K562 (cell line): ENCODE measurements around the gene CCR2. TPM values are rescaled to one million over a fixed set of nuclear protein-coding genes. Genes with fewer than 3 reads are reported as not detected.

Experiments used
- ATF3 ChIP-seq, 2 experiments: fragments of 450-650 bp in 1 of 2; sonication (generic) in 1 of 2; formaldehyde crosslinking in 1 of 2; IDR thresholded peaks in 1 of 2; conservative IDR thresholded peaks in 1 of 2; 2 replicates each; pipeline versions ENCODE4 v1.6.1 to v1.8.1; 2016 to 2023; ENCODE audit warnings: mild to moderate bottlenecking in 2 of 2, moderate library complexity in 2 of 2, inconsistent platforms in 1 of 2, missing genetic modification reagents in 1 of 2
- BRD4 ChIP-seq: fragments of 200-600 bp; sonication (generic); IDR thresholded peaks from 2 replicates; pipeline ENCODE4 v1.6.1; 2017; ENCODE audit warnings: inconsistent platforms
- C11orf30 ChIP-seq: fragments of 450-650 bp; IDR thresholded peaks from 2 replicates; pipeline ENCODE4 v1.6.1; 2016; ENCODE audit warnings: low read depth, mild to moderate bottlenecking
- CEBPB ChIP-seq: fragments of 450-650 bp; IDR thresholded peaks from 2 replicates; pipeline ENCODE4 v1.6.1; 2016; ENCODE audit warnings: missing genetic modification characterization, missing compliant biosample characterization
- COPS2 ChIP-seq: fragments of 450-650 bp; conservative IDR thresholded peaks from 2 replicates; pipeline ENCODE4 v1.6.1; 2016; ENCODE audit warnings: mild to moderate bottlenecking, moderate library complexity
- E2F5 ChIP-seq: sonication (generic); formaldehyde crosslinking; IDR thresholded peaks from 2 replicates; pipeline ENCODE4 v1.8.0; 2022; ENCODE audit warnings: mild to moderate bottlenecking, missing genetic modification reagents
- FOXK1 ChIP-seq: sonication (generic); formaldehyde crosslinking; IDR thresholded peaks from 2 replicates; pipeline ENCODE4 v1.8.0; 2022; ENCODE audit warnings: missing genetic modification reagents, mild to moderate bottlenecking, borderline replicate concordance
- FOXO4 ChIP-seq: fragments of 450-650 bp; formaldehyde crosslinking; IDR thresholded peaks from 2 replicates; pipeline ENCODE4 v1.4.0; 2020; ENCODE audit warnings: mild to moderate bottlenecking, moderate library complexity
- FUS ChIP-seq: fragments of 200-400 bp; formaldehyde crosslinking; optimal IDR thresholded peaks from 2 replicates; pipeline ENCODE3; 2017; ENCODE audit warnings: low read depth, low read length
- HBP1 ChIP-seq: fragments of 450-650 bp; formaldehyde crosslinking; IDR thresholded peaks from 2 replicates; pipeline ENCODE4 v1.4.0; 2022; ENCODE audit warnings: missing genetic modification characterization
- HDAC8 ChIP-seq: fragments of 450-650 bp; IDR thresholded peaks from 2 replicates; pipeline ENCODE4 v1.6.1; 2016; ENCODE audit warnings: mild to moderate bottlenecking, missing genetic modification characterization, moderate library complexity, missing compliant biosample characterization
- HNRNPH1 ChIP-seq: fragments of 200-400 bp; formaldehyde crosslinking; optimal IDR thresholded peaks from 2 replicates; pipeline ENCODE3; 2017; ENCODE audit warnings: low read depth, mild to moderate bottlenecking, low read length, moderate library complexity
- MAFG ChIP-seq: fragments of 450-650 bp; conservative IDR thresholded peaks from 2 replicates; pipeline ENCODE4 v1.6.1; 2016; ENCODE audit warnings: missing genetic modification characterization, missing compliant biosample characterization
- MCM2 ChIP-seq: fragments of 450-650 bp; IDR thresholded peaks from 2 replicates; pipeline ENCODE4 v1.6.1; 2017; ENCODE audit warnings: low read depth, mild to moderate bottlenecking
- NEUROD1 ChIP-seq: fragments of 150-350 bp; IDR thresholded peaks from 2 replicates; pipeline ENCODE4 v1.6.1; 2014; ENCODE audit warnings: borderline replicate concordance, low read length, low read depth; ENCODE audit not compliant: partially characterized antibody
- SNRNP70 ChIP-seq: fragments of 200-400 bp; formaldehyde crosslinking; optimal IDR thresholded peaks from 2 replicates; pipeline ENCODE3; 2017; ENCODE audit warnings: low read depth, low read length
- TCF7L2 ChIP-seq: fragments of 150-350 bp; IDR thresholded peaks from 2 replicates; pipeline ENCODE4 v1.6.1; 2016; ENCODE audit warnings: low read depth, mild to moderate bottlenecking, low read length, moderate library complexity
- ZBTB12 ChIP-seq: fragments of 250-450 bp; sonication (Bioruptor Pico); IDR thresholded peaks from 2 replicates; pipeline ENCODE4 v1.4.0; 2020
- ZEB2 ChIP-seq: fragments of 450-650 bp; IDR thresholded peaks from 2 replicates; pipeline ENCODE4 v1.6.1; 2016
- ZNF197 ChIP-seq: fragments of 200-800 bp; sonication (Bioruptor generic); IDR thresholded peaks from 2 replicates; pipeline ENCODE4 v1.6.1; 2016; ENCODE audit warnings: low read depth, missing genetic modification characterization, missing compliant biosample characterization
- ZNF274 ChIP-seq: IDR thresholded peaks from 2 replicates; pipeline ENCODE4 v1.6.1; 2011; ENCODE audit warnings: low read depth, mild to moderate bottlenecking, low read length, moderate library complexity, borderline replicate concordance
- polyA plus RNA-seq, 8 experiments: library from polyadenylated mRNA; depleted of rRNA in 4 of 8; stranded (reverse) in 5 of 8; unstranded in 3 of 8; fragments of >200 nt; fragmentation: Nextera tagmentation in 2 of 8; fragmentation: Illumina TruSeq in 1 of 8; extraction: Ambion mirVana in 2 of 8; extraction: Trizol in 1 of 8; gene quantifications; 2 replicates each; pipeline versions ENCODE4 v1.2.1 to v1.2.3, GENCODE V29; 2011 to 2014; ENCODE audit warnings: inconsistent platforms in 1 of 8, missing spikeins in 1 of 8
- total RNA-seq, 7 experiments: library from RNA; depleted of rRNA in 6 of 7; stranded (reverse); fragments of >200 nt in 6 of 7; fragmentation: Illumina TruSeq in 2 of 7; extraction: Trizol in 2 of 7; gene quantifications; 2 replicates each; pipeline versions ENCODE4 v1.2.1 to v1.2.3, GENCODE V29; 2011 to 2021; ENCODE audit warnings: low replicate concordance in 1 of 7
- TF ChIP-seq, protein P1 (sequence below): sonication (generic); formaldehyde crosslinking; IDR thresholded peaks from 2 replicates; pipeline ENCODE4 v1.4.0; 2020; ENCODE audit warnings: mild to moderate bottlenecking, missing genetic modification reagents

The CCR2 gene
- total and polyA plus RNA-seq, 9 of the 15 experiments (the other 6 are each of a cell fraction or from before 2014, with no cell fraction given): not detected

- peak; percentile 64; the same call in 1 of the 2 replicates for TF ChIP-seq ATF3 (IDR thresholded peaks at IDR 0.05)
- 0 out of 2 replicates have a peak, but pooled peaks have one; percentile 14 for TF ChIP-seq ATF3 (CRISPR knock-in tag; conservative IDR thresholded peaks at IDR 0.05)
- TF ChIP-seq, protein P1, sequence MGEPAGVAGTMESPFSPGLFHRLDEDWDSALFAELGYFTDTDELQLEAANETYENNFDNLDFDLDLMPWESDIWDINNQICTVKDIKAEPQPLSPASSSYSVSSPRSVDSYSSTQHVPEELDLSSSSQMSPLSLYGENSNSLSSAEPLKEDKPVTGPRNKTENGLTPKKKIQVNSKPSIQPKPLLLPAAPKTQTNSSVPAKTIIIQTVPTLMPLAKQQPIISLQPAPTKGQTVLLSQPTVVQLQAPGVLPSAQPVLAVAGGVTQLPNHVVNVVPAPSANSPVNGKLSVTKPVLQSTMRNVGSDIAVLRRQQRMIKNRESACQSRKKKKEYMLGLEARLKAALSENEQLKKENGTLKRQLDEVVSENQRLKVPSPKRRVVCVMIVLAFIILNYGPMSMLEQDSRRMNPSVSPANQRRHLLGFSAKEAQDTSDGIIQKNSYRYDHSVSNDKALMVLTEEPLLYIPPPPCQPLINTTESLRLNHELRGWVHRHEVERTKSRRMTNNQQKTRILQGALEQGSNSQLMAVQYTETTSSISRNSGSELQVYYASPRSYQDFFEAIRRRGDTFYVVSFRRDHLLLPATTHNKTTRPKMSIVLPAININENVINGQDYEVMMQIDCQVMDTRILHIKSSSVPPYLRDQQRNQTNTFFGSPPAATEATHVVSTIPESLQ (CRISPR knock-in tag): no peak
- TF ChIP-seq E2F5 (CRISPR knock-in tag): no peak
- no peak for TF ChIP-seq FOXK1 (CRISPR knock-in tag)
- no peak for TF ChIP-seq ZNF274
- TF ChIP-seq FUS: no peak
- no peak for TF ChIP-seq C11orf30
- no peak for TF ChIP-seq ZNF197 (CRISPR knock-in tag)
- TF ChIP-seq BRD4: peak; percentile 34; the same call in 1 of the 2 replicates
- TF ChIP-seq SNRNP70: peak; percentile 21
- TF ChIP-seq ZEB2: no peak
- no peak for TF ChIP-seq HNRNPH1
- peak; percentile 63; the same call in 1 of the 2 replicates for TF ChIP-seq HBP1 (CRISPR knock-in tag)
- TF ChIP-seq HDAC8 (tag): no peak
- TF ChIP-seq MAFG (tag): no peak
- TF ChIP-seq ZBTB12 (CRISPR knock-in tag): no peak
- no peak for TF ChIP-seq TCF7L2
- TF ChIP-seq FOXO4: no peak
- no peak for TF ChIP-seq COPS2
- peak; percentile 17 for TF ChIP-seq NEUROD1
- TF ChIP-seq MCM2: no peak
- TF ChIP-seq CEBPB: no peak
Observed at GRCh38 chr3:46406443-46406787, 52.5 kb downstream of the CCR2 start (continued).
